Gastroesophageal sphincter (tissue), 4 donors: ENCODE results near the gene POC1A. TPM values are rescaled to one million over a fixed set of nuclear protein-coding genes. Genes with fewer than 3 reads are reported as not detected.

Experiments
- ATAC-seq: fragments of 150-250 bp; one replicate; pipeline ENCODE4 v1.9.1; 2016; ENCODE audit warnings: mild to moderate bottlenecking, moderate library complexity
- H3K27ac ChIP-seq, 4 donors: fragments of 200-600 bp; sonication (generic) in 3 of 4; 1 replicate in 3 of 4; 2 replicates in 1 of 4; pipeline ENCODE4 v1.5.1; 2016 to 2019
- H3K27me3 ChIP-seq: fragments of 200-600 bp; sonication (generic); one replicate; pipeline ENCODE4 v1.5.1; 2019
- H3K36me3 ChIP-seq, 2 donors: fragments of 200-600 bp; sonication (generic); one replicate each; pipeline ENCODE4 v1.5.1; 2019; ENCODE audit warnings: control low read depth in 1 of 2
- H3K4me1 ChIP-seq, 3 donors: fragments of 200-600 bp; sonication (generic); 1 replicate in 2 of 3; 2 replicates in 1 of 3; pipeline ENCODE4 v1.5.1; 2016 to 2019; ENCODE audit warnings: control low read depth in 2 of 3
- H3K4me3 ChIP-seq, 2 donors: fragments of 200-600 bp; sonication (generic); one replicate each; pipeline ENCODE4 v1.5.1; 2019; ENCODE audit warnings: mild to moderate bottlenecking in 1 of 2, moderate library complexity in 1 of 2
- H3K9me3 ChIP-seq, 3 donors: fragments of 200-600 bp; sonication (generic); one replicate each; pipeline ENCODE4 v1.5.1; 2017 to 2019; ENCODE audit warnings: control low read depth in 2 of 3
- CTCF ChIP-seq, 4 experiments: fragments of 200-600 bp in 2 of 4; fragments of 450-650 bp in 2 of 4; sonication (generic) in 1 of 4; IDR thresholded peaks; one replicate each; pipeline ENCODE4 v1.5.1; 2017 to 2019; ENCODE audit warnings: antibody characterized with exemption in 4 of 4, mild to moderate bottlenecking in 2 of 4, moderate library complexity in 2 of 4
- EP300 ChIP-seq: sonication (generic); formaldehyde crosslinking; IDR thresholded peaks from one replicate; pipeline ENCODE4 v1.6.1; 2017; ENCODE audit warnings: antibody characterized with exemption, mild to moderate bottlenecking
- POLR2A ChIP-seq, 2 donors: fragments of 450-650 bp; IDR thresholded peaks; one replicate each; pipeline ENCODE4 v1.6.1; 2017; ENCODE audit warnings: antibody characterized with exemption in 2 of 2, mild to moderate bottlenecking in 2 of 2, moderate library complexity in 1 of 2
- POLR2AphosphoS5 ChIP-seq: sonication (generic); formaldehyde crosslinking; IDR thresholded peaks from one replicate; pipeline ENCODE4 v1.6.1; 2017; ENCODE audit warnings: antibody characterized with exemption
- WGBS, 2 donors: methylation state at CpG; one replicate each; pipeline ENCODE4 v1.1.5; 2018; ENCODE audit warnings: low coverage in 1 of 2; 5-methylcytosine and 5-hydroxymethylcytosine counted together
- total RNA-seq, 4 donors: library from RNA; depleted of rRNA; stranded (reverse); fragments of >200 nt; gene quantifications; one replicate each; pipeline ENCODE4 v1.1.0, GENCODE V29; 2016

Gene POC1A
- total RNA-seq, 4 donors from 2014 or later = 0.73 to 1.7 (median 0.93) TPM

GRCh38 chr3:52184690-52185089 is 30.5 kb upstream of the POC1A start:
- H3K27ac ChIP-seq = peak overlapping the region in 1 of 4 donors; percentile 8
- TF ChIP-seq CTCF (IDR thresholded peaks at IDR 0.05) (no peak), EP300 (no peak), POLR2AphosphoS5 (no peak), POLR2A (IDR thresholded peaks at IDR 0.05) (no peak)
- ATAC-seq = no peak
- 100% methylated on average over 1 to 2 of the region's 8 CpGs for WGBS, 2 donors
- H3K4me3 ChIP-seq = no peak overlapping the region
- H3K4me1 ChIP-seq = no peaks in the 10 kb centered on the region
- no peaks in the 10 kb centered on the region for H3K27me3 ChIP-seq
- H3K36me3 ChIP-seq = no peaks in the 10 kb centered on the region
- no peaks in the 10 kb centered on the region for H3K9me3 ChIP-seq

GRCh38 chr3:52183786-52184445 is 29.7 kb upstream of the POC1A start:
- H3K36me3 ChIP-seq = no peaks in the 10 kb centered on the region
- peak overlapping the region in 1 of 4 donors; percentile 8 for H3K27ac ChIP-seq
- no peak overlapping the region for H3K4me3 ChIP-seq
- TF ChIP-seq POLR2AphosphoS5 = no peak
- TF ChIP-seq EP300 = no peak
- TF ChIP-seq CTCF (IDR thresholded peaks at IDR 0.05) = no peak
- no peak for TF ChIP-seq POLR2A (IDR thresholded peaks at IDR 0.05)
- whole genome bisulfite sequencing, 2 donors = 53 to 58% methylated on average over 3 to 4 of the region's 7 CpGs
- H3K27me3 ChIP-seq = no peaks in the 10 kb centered on the region
- no peaks in the 10 kb centered on the region for H3K9me3 ChIP-seq
- ATAC-seq = peak; percentile 9
- no peaks in the 10 kb centered on the region for H3K4me1 ChIP-seq

- H3K27me3 ChIP-seq = no peaks in the 10 kb centered on the region
- TF ChIP-seq CTCF (IDR thresholded peaks at IDR 0.05) (no peak), EP300 (no peak)
- no peaks in the 10 kb centered on the region for H3K36me3 ChIP-seq
- H3K4me3 ChIP-seq = no peak overlapping the region
- H3K9me3 ChIP-seq = no peaks in the 10 kb centered on the region
- no peaks in the 10 kb centered on the region for H3K4me1 ChIP-seq
- 69 to 100% methylated on average over 2 to 3 of the region's 4 CpGs for WGBS, 2 donors
- H3K27ac ChIP-seq = no peak overlapping the region
- no peak for ATAC-seq
Observed at GRCh38 chr3:52182691-52183090, 28.5 kb upstream of the POC1A start.

- no peak overlapping the region for H3K27ac ChIP-seq
- TF ChIP-seq CTCF (IDR thresholded peaks at IDR 0.05) (no peak), POLR2AphosphoS5 (no peak), POLR2A (IDR thresholded peaks at IDR 0.05) (no peak), EP300 (no peak)
- H3K4me1 ChIP-seq = no peaks in the 10 kb centered on the region
- WGBS, 2 donors = no CpG with 5 or more reads among the region's 5 CpGs
- no peaks in the 10 kb centered on the region for H3K9me3 ChIP-seq
- no peaks in the 10 kb centered on the region for H3K27me3 ChIP-seq
- ATAC-seq = peak; percentile 17
- no peaks in the 10 kb centered on the region for H3K36me3 ChIP-seq
- no peak overlapping the region for H3K4me3 ChIP-seq
Observed at GRCh38 chr3:52182196-52182595, 28.0 kb upstream of the POC1A start.

GRCh38 chr3:52181543-52181942 is 27.3 kb upstream of the POC1A start:
- ATAC-seq = peak; percentile 34
- Histone ChIP-seq H3K36me3 (no peaks in the 10 kb centered on the region), H3K4me1 (no peaks in the 10 kb centered on the region), H3K9me3 (no peaks in the 10 kb centered on the region), H3K27me3 (no peaks in the 10 kb centered on the region), H3K27ac (peak overlapping the region in 1 of 4 donors; percentile 2), H3K4me3 (no peak overlapping the region)
- WGBS, 2 donors = 40 to 57% methylated on average over 1 to 2 of the region's 4 CpGs
- TF ChIP-seq CTCF (IDR thresholded peaks at IDR 0.05) = no peak
- TF ChIP-seq POLR2AphosphoS5 = no peak
- no peak for TF ChIP-seq EP300
- TF ChIP-seq POLR2A (IDR thresholded peaks at IDR 0.05) = no peak
